ENCODE results near the gene CCDC93.

The CCDC93 gene

GRCh38 chr2:118040891-118041290 lies 27.0 kb upstream of the CCDC93 start:
- no peak for DNase-seq (ENCODE audit: extremely low spot score)
- CTCF ChIA-PET = interaction anchor here (0.6 to 25.2 kb wide), 3 partner anchors 8 to 20 kb away, joined by 3 to 486 read pairs (median 10); no protein-coding TSS in a partner anchor
- POLR2A ChIA-PET = no interaction called here
- no peak for TF ChIP-seq CTCF (IDR thresholded peaks at IDR 0.05; ENCODE audit: control extremely low read depth, extremely low read depth, low read depth, missing control alignments)

GRCh38 chr2:118032169-118033013 lies 18.5 kb upstream of the CCDC93 start:
- peak; percentile 84 for TF ChIP-seq CTCF (IDR thresholded peaks at IDR 0.05; ENCODE audit: control extremely low read depth, extremely low read depth, low read depth, missing control alignments)
- peak; percentile 57 for DNase-seq (ENCODE audit: extremely low spot score)
- ChIA-PET POLR2A (interaction anchor here (0.6 kb wide), 3 partner anchors 41 to 156 kb away, joined by 3 read pairs; no protein-coding TSS in a partner anchor), CTCF (interaction anchor here (0.7 to 25.2 kb wide), 34 partner anchors 9 to 840 kb away, joined by 3 to 486 read pairs (median 4); partner anchors contain the start of gene CCDC93)

- no peak for DNase-seq (ENCODE audit: extremely low spot score)
- CTCF ChIA-PET = interaction anchor here (1.5 to 25.2 kb wide), 9 partner anchors 10 to 140 kb away, joined by 3 to 486 read pairs (median 11); partner anchors contain the start of gene CCDC93
- POLR2A ChIA-PET = no interaction called here
- TF ChIP-seq CTCF (IDR thresholded peaks at IDR 0.05; ENCODE audit: control extremely low read depth, extremely low read depth, low read depth, missing control alignments) = no peak
Observed at GRCh38 chr2:118031566-118031965, 17.7 kb upstream of the CCDC93 start.

- CTCF ChIA-PET = interaction anchor here (1.2 to 4.1 kb wide), 6 partner anchors 12 to 215 kb away, joined by 3 to 23 read pairs (median 4); partner anchors contain the start of genes CCDC93 and DDX18
- POLR2A ChIA-PET = no interaction called here
- TF ChIP-seq CTCF (IDR thresholded peaks at IDR 0.05; ENCODE audit: control extremely low read depth, extremely low read depth, low read depth, missing control alignments) = no peak
- no peak for DNase-seq (ENCODE audit: extremely low spot score)
Observed at GRCh38 chr2:118029025-118029424, 15.2 kb upstream of the CCDC93 start.

- CTCF ChIA-PET = interaction anchor here (1.3 to 2.5 kb wide), 4 partner anchors 10 to 18 kb away, joined by 3 to 11 read pairs (median 4); no protein-coding TSS in a partner anchor
- DNase-seq (ENCODE audit: extremely low spot score) = no peak
- TF ChIP-seq CTCF (IDR thresholded peaks at IDR 0.05; ENCODE audit: control extremely low read depth, extremely low read depth, low read depth, missing control alignments) = no peak
- POLR2A ChIA-PET = no interaction called here
Observed at GRCh38 chr2:118021356-118021755, 7.5 kb upstream of the CCDC93 start.

GRCh38 chr2:118019821-118020220 lies 6.0 kb upstream of the CCDC93 start:
- TF ChIP-seq CTCF (IDR thresholded peaks at IDR 0.05; ENCODE audit: control extremely low read depth, extremely low read depth, low read depth, missing control alignments) = no peak
- POLR2A ChIA-PET = no interaction called here
- CTCF ChIA-PET = no interaction called here
- no peak for DNase-seq (ENCODE audit: extremely low spot score)

All from GM10248 (cell line).